Kidney epithelial cell (primary cell): ENCODE data around the gene PIK3CD. TPM values are rescaled to one million over a fixed set of nuclear protein-coding genes. Genes with fewer than 3 reads are reported as not detected.

Experiments used
- DNase-seq: peaks from one replicate; pipeline ENCODE4 v3.0.0-alpha.2; 2010; ENCODE audit warnings: low read depth
- H3K27me3 ChIP-seq: 2 replicates; pipeline ENCODE4 v1.6.0; 2011; ENCODE audit warnings: low read length; ENCODE audit not compliant: control insufficient read depth, insufficient read depth
- H3K36me3 ChIP-seq: 2 replicates; pipeline ENCODE4 v1.5.1; 2011; ENCODE audit warnings: low read length; ENCODE audit not compliant: control insufficient read depth, insufficient read depth
- H3K4me3 ChIP-seq: 2 replicates; pipeline ENCODE4 v1.5.1; 2011; ENCODE audit warnings: low read depth, mild to moderate bottlenecking, control low read depth, low read length
- total RNA-seq: library from RNA; depleted of rRNA; stranded (reverse); fragments of >200 nt; gene quantifications from 2 replicates; pipeline ENCODE4 v1.2.3, GENCODE V29; 2015
- TF ChIP-seq, protein P1 (sequence below): IDR thresholded peaks from 2 replicates; pipeline ENCODE4 v1.5.1; 2011; ENCODE audit warnings: mild to moderate bottlenecking, moderate library complexity, low read length, control low read depth, inconsistent platforms; ENCODE audit not compliant: insufficient read depth, poor library complexity, severe bottlenecking

The PIK3CD gene
- total RNA-seq, 1 donor from 2014 or later: 40.7 TPM

DNA sequence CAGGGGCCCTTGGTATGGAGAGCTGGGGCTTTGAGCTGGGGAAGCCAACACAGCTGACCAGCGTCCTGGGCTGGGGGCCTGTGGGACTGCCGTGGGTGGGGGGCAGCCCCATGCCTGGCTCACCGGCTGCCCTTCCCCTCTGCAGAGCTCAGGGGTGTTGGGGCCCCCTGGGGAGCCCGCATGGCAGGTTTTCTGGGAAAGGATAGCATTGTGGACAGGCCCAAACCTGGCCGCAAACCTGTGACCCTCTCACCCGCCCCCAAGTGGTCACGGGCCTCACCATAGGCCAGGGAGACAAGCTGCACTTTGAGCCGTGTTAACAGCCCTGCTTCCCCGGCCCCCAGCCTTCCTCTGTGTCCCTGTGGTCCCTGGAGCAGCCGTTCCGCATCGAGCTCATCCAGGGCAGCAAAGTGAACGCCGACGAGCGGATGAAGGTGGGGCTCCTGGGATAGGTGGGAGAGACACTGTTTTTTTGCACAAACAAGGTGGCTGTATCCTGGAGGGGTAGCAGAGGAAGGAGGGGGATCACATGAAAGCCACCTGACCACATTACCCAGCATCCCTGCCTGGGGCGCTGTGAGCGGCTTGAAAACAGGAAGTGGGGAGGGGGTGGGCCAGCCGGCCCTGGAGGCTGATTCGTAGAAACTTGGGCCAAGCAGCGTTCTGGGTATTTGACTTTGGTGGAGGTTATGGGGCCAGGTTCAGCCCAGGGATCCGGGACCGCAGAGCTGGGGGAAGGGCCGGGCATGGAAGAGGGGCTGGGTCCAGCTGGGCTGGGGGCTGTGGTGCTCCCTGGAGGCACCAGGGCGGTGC lies 65.9 kb downstream of the PIK3CD start:
- peak; percentile 21 for DNase-seq
- no peak overlapping the region for H3K4me3 ChIP-seq
- TF ChIP-seq, protein P1, sequence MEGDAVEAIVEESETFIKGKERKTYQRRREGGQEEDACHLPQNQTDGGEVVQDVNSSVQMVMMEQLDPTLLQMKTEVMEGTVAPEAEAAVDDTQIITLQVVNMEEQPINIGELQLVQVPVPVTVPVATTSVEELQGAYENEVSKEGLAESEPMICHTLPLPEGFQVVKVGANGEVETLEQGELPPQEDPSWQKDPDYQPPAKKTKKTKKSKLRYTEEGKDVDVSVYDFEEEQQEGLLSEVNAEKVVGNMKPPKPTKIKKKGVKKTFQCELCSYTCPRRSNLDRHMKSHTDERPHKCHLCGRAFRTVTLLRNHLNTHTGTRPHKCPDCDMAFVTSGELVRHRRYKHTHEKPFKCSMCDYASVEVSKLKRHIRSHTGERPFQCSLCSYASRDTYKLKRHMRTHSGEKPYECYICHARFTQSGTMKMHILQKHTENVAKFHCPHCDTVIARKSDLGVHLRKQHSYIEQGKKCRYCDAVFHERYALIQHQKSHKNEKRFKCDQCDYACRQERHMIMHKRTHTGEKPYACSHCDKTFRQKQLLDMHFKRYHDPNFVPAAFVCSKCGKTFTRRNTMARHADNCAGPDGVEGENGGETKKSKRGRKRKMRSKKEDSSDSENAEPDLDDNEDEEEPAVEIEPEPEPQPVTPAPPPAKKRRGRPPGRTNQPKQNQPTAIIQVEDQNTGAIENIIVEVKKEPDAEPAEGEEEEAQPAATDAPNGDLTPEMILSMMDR: no peak
- no peaks in the 10 kb centered on the region for H3K36me3 ChIP-seq
- no peaks in the 10 kb centered on the region for H3K27me3 ChIP-seq

DNA sequence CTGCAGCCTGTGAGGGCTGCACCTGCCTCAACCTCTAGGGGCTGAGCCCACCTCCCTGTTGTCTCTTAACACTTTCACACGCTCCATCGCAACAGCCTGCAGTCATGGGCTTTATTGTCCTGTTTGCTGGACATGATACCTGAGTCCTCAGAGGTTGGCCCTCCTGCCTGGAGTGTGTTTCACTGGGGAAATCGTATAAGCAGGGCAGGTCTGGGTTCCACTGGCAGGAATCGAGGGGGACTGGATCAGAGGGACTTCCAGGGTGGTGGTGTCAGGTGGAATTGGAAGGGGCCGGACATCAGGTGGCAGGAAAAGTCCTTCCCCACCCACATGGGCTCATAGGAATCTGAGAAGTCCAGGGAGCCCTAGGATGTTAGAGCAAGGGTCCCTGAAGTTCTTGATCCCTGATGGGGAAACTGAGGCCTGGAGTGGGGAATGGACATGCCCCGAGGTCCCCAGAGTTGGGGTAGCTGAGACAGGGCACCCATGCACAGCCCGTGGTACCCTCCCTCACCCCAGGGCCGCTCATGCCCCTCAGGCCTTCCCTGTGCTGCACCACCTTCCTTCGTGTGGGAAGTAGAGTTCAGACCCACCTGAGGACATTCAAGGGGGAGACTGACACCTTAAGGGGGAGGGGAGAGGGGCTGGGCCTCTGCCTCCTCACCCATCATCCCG lies 66.6 kb downstream of the PIK3CD start:
- Histone ChIP-seq H3K27me3 (no peaks in the 10 kb centered on the region), H3K36me3 (peaks cover 2% of the 10 kb centered on the region), H3K4me3 (no peak overlapping the region)
- no peak for DNase-seq
- TF ChIP-seq, protein P1: no peak

DNA sequence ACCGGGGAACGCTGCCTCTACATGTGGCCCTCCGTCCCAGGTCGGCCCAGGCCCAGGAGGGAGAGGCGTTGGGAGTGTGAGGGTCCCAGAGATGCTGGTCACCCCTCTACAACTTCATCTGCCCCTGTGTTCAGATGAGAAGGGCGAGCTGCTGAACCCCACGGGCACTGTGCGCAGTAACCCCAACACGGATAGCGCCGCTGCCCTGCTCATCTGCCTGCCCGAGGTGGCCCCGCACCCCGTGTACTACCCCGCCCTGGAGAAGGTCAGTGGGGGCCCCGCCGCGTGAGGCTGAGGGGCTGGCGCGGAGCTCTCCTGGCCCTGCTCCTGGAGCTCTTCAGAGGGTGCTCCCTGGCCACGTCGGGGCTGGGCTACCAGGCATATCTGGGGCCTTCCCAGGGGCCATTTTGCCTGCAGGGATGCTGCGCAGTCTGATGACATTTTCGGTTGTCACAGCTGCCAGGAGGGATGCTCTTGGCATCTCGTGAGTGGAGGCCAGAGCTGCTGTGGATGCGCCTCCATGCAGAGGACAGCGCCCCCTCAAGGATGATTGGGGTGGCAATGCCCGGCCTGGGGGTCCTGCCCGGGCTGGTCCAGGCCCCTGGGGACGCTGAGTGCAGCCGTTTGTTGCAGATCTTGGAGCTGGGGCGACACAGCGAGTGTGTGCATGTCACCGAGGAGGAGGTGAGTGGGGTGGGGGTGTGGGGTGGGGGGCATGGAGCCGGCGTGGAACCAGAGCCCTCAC lies 68.6 kb downstream of the PIK3CD start:
- H3K27me3 ChIP-seq: no peaks in the 10 kb centered on the region
- TF ChIP-seq, protein P1: no peak
- H3K4me3 ChIP-seq: no peak overlapping the region
- H3K36me3 ChIP-seq: peaks cover 4% of the 10 kb centered on the region
- no peak for DNase-seq

DNA sequence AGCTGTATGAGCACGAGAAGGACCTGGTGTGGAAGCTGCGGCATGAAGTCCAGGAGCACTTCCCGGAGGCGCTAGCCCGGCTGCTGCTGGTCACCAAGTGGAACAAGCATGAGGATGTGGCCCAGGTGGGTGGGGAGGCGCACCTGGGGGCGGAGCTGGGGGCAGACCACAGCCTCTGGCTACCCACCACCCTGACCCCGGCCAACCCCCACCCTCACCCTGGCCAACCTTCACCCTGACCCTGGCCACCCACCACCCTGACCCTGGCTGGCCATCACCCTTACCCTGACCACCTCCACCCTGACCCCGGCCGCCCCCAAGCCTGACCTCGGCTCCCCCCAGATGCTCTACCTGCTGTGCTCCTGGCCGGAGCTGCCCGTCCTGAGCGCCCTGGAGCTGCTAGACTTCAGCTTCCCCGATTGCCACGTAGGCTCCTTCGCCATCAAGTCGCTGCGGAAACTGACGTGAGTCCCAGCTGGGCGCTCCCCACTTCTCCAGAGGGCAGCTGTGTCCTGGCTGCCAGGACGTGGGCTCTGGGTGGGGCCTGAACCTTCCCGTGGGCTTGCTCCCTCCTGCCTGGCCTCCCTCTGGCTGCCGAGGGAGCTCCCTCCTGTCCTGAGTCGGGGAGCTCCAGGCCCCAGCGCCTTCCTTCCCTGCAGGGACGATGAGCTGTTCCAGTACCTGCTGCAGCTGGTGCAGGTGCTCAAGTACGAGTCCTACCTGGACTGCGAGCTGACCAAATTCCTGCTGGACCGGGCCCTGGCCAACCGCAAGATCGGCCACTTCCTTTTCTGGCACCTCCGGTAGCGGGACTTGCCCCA lies 69.5 kb downstream of the PIK3CD start:
- DNase-seq: no peak
- Histone ChIP-seq H3K27me3 (no peaks in the 10 kb centered on the region), H3K4me3 (no peak overlapping the region), H3K36me3 (peaks cover 4% of the 10 kb centered on the region)
- TF ChIP-seq, protein P1: no peak

DNA sequence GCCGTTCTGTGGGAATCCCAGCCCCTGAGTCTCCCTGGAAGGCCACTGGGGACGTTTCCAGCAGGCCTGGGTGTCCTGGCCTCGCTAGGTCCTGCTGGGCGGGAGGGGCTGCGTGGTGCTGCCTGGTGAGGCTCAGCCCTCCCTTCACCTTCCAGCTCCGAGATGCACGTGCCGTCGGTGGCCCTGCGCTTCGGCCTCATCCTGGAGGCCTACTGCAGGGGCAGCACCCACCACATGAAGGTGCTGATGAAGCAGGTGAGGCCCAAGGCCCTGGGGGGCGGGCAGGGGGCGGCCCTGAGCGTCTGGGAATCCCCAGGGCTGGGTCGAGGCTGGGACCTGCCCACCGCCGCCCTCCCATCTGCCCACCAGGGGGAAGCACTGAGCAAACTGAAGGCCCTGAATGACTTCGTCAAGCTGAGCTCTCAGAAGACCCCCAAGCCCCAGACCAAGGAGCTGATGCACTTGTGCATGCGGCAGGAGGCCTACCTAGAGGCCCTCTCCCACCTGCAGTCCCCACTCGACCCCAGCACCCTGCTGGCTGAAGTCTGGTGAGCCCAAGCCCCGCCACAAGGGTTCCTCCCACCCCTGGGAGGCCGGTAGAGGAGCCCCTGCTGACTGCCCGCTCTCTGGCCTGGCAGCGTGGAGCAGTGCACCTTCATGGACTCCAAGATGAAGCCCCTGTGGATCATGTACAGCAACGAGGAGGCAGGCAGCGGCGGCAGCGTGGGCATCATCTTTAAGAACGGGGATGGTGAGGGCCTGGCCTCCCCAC lies 70.3 kb downstream of the PIK3CD start:
- TF ChIP-seq, protein P1: peak; percentile 73
- no peak overlapping the region for H3K4me3 ChIP-seq
- no peak for DNase-seq
- H3K36me3 ChIP-seq: peaks cover 4% of the 10 kb centered on the region
- no peaks in the 10 kb centered on the region for H3K27me3 ChIP-seq
